Measurements from ENCODE around the gene TIAM1.

Gene TIAM1

DNA sequence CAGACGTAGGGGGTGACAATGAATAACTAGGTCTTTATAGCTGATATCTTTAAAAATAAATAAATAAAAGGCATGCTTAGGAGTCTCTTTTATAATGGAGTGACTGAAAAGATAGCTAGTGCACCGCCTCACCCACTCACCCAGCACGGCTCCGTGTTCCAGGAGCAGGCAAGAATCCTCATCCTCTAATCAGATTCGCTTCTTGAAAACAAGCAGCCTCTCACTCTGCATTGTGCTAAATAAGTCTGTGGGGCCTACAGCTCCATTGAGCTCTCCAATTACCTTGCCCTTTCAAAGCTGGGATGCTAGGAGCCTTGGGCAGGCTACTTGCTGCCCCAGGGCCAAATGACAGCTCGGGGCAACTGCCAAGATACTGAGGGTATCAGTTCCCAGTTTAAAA is 91.5 kb downstream of the TIAM1 start:
- TF ChIP-seq, protein P1, sequence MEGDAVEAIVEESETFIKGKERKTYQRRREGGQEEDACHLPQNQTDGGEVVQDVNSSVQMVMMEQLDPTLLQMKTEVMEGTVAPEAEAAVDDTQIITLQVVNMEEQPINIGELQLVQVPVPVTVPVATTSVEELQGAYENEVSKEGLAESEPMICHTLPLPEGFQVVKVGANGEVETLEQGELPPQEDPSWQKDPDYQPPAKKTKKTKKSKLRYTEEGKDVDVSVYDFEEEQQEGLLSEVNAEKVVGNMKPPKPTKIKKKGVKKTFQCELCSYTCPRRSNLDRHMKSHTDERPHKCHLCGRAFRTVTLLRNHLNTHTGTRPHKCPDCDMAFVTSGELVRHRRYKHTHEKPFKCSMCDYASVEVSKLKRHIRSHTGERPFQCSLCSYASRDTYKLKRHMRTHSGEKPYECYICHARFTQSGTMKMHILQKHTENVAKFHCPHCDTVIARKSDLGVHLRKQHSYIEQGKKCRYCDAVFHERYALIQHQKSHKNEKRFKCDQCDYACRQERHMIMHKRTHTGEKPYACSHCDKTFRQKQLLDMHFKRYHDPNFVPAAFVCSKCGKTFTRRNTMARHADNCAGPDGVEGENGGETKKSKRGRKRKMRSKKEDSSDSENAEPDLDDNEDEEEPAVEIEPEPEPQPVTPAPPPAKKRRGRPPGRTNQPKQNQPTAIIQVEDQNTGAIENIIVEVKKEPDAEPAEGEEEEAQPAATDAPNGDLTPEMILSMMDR (IDR thresholded peaks at IDR 0.05; ENCODE audit: poor library complexity, severe bottlenecking) = no peak
- DNase-seq (ENCODE audit: low spot score) = no peak
- H3K4me1 ChIP-seq (ENCODE audit: insufficient read depth, poor library complexity, severe bottlenecking) = no peaks in the 10 kb centered on the region
- H3K27me3 ChIP-seq (ENCODE audit: insufficient read depth, poor library complexity, severe bottlenecking) = no peaks in the 10 kb centered on the region
- ATAC-seq (ENCODE audit: low read depth) = no peak
- no peak overlapping the region for H3K4me3 ChIP-seq (ENCODE audit: severe bottlenecking)
- no peaks in the 10 kb centered on the region for H3K36me3 ChIP-seq (ENCODE audit: low read depth)
- no peaks in the 10 kb centered on the region for H3K9me3 ChIP-seq (ENCODE audit: severe bottlenecking)
- H3K27ac ChIP-seq (ENCODE audit: poor library complexity, severe bottlenecking) = no peak overlapping the region

DNA sequence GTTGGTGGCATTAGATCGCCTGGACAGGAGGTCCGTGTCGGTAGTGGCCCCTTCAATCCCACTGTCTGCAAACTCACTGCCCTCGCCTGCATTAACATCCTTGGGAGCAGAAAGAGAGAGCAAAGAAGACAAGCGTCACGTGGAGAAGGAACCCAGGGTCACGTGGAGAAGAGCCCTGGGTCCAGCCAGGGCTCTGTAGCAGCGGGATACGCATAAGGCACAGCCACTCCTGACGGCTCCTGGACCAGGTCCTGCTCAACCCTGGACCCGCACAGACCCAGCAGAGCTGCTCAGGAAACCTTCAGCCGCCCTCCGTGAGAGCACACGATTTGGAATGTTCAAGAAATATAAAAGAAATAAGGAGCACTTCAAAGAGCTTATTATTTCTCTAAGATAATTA is 92.0 kb downstream of the TIAM1 start:
- Histone ChIP-seq H3K9me3 (ENCODE audit: severe bottlenecking) (no peaks in the 10 kb centered on the region), H3K36me3 (ENCODE audit: low read depth) (no peaks in the 10 kb centered on the region), H3K4me1 (ENCODE audit: insufficient read depth, poor library complexity, severe bottlenecking) (no peaks in the 10 kb centered on the region), H3K4me3 (ENCODE audit: severe bottlenecking) (no peak overlapping the region), H3K27ac (ENCODE audit: poor library complexity, severe bottlenecking) (no peak overlapping the region), H3K27me3 (ENCODE audit: insufficient read depth, poor library complexity, severe bottlenecking) (no peaks in the 10 kb centered on the region)
- DNase-seq (ENCODE audit: low spot score) (no peak), ATAC-seq (ENCODE audit: low read depth) (no peak)
- TF ChIP-seq, protein P1 (IDR thresholded peaks at IDR 0.05; ENCODE audit: poor library complexity, severe bottlenecking) = no peak

DNA sequence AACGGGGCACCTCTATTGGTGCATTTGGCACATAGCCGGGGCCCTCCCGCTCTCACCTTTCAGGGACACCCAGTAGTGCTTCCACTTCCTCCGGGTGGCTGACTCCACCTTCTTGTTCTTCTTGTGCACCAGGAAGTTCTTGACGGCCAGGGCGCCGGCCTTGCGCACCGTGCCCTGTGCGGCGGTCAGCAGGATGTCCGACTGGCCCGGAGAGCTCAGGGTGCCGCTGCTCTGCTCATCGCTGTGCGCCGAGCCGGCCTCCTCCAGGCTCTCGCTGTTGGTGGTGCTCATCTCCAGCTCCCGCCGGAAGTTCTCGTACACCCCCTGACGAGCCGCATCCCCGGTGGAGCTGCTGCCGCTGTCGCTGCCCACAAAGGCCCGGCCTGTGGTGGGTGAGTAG is 92.4 kb downstream of the TIAM1 start:
- Histone ChIP-seq H3K4me1 (ENCODE audit: insufficient read depth, poor library complexity, severe bottlenecking) (no peaks in the 10 kb centered on the region), H3K27ac (ENCODE audit: poor library complexity, severe bottlenecking) (no peak overlapping the region), H3K27me3 (ENCODE audit: insufficient read depth, poor library complexity, severe bottlenecking) (no peaks in the 10 kb centered on the region), H3K9me3 (ENCODE audit: severe bottlenecking) (no peaks in the 10 kb centered on the region), H3K36me3 (ENCODE audit: low read depth) (no peaks in the 10 kb centered on the region), H3K4me3 (ENCODE audit: severe bottlenecking) (no peak overlapping the region)
- ATAC-seq (ENCODE audit: low read depth) (no peak), DNase-seq (ENCODE audit: low spot score) (no peak)
- TF ChIP-seq, protein P1 (IDR thresholded peaks at IDR 0.05; ENCODE audit: poor library complexity, severe bottlenecking) = no peak

DNA sequence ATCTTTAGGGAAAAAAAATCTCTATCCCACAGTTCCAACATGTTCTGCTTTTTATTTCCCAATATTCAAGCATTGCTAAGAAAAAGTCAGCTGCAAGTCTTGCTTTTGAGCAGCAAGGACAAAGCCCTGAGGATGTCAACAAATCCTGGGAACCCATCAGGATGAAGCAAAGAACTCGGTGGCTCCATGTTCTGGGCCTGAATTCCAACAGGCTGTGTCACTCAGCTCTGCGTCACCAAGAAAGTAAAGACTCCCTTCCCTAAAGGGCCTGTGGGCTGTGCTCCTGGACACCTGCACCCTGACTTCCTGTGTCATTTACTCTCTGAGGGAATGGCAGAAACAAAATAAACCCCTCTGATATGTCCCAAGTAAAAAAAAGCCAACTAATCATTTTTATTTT is 95.5 kb downstream of the TIAM1 start:
- TF ChIP-seq, protein P1 (IDR thresholded peaks at IDR 0.05; ENCODE audit: poor library complexity, severe bottlenecking) = no peak
- no peaks in the 10 kb centered on the region; the same call in 1 of the 2 replicates for H3K36me3 ChIP-seq (ENCODE audit: low read depth)
- no peak overlapping the region for H3K4me3 ChIP-seq (ENCODE audit: severe bottlenecking)
- H3K27me3 ChIP-seq (ENCODE audit: insufficient read depth, poor library complexity, severe bottlenecking) = no peaks in the 10 kb centered on the region
- no peak for DNase-seq (ENCODE audit: low spot score)
- no peaks in the 10 kb centered on the region for H3K4me1 ChIP-seq (ENCODE audit: insufficient read depth, poor library complexity, severe bottlenecking)
- H3K9me3 ChIP-seq (ENCODE audit: severe bottlenecking) = peaks cover 2% of the 10 kb centered on the region
- H3K27ac ChIP-seq (ENCODE audit: poor library complexity, severe bottlenecking) = no peak overlapping the region
- ATAC-seq (ENCODE audit: low read depth) = peak; percentile 82

DNA sequence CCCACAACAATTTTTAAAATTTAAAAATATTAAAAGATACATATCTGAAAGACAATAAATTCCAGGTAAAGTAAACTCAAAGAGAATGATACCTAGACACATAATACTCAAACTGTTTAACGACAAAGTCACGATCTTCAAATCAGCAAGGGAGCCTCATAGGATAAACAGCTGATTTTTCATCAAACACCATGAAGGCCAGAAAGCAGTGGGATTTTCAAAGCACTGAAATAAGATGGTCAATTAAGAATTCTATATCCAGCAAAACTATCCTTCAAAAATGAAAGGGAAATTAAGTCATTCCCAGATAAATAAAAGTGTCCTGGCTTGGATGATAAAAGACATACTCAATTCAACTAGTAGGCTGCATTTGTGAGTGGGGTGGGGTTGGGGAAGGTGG is 100.5 kb downstream of the TIAM1 start:
- no peak for ATAC-seq (ENCODE audit: low read depth)
- TF ChIP-seq, protein P1 (IDR thresholded peaks at IDR 0.05; ENCODE audit: poor library complexity, severe bottlenecking) = no peak
- Histone ChIP-seq H3K4me1 (ENCODE audit: insufficient read depth, poor library complexity, severe bottlenecking) (no peaks in the 10 kb centered on the region), H3K36me3 (ENCODE audit: low read depth) (no peaks in the 10 kb centered on the region; the same call in 1 of the 2 replicates), H3K27me3 (ENCODE audit: insufficient read depth, poor library complexity, severe bottlenecking) (no peaks in the 10 kb centered on the region), H3K27ac (ENCODE audit: poor library complexity, severe bottlenecking) (no peak overlapping the region), H3K4me3 (ENCODE audit: severe bottlenecking) (no peak overlapping the region), H3K9me3 (ENCODE audit: severe bottlenecking) (peaks cover 4% of the 10 kb centered on the region)
- no peak for DNase-seq (ENCODE audit: low spot score)

Measured in RWPE2 (cell line).